ENCODE data around the gene LIAS. TPM values are rescaled to one million over a fixed set of nuclear protein-coding genes. Genes with fewer than 3 reads are reported as not detected.

Gene LIAS
- total and polyA plus RNA-seq, 10 of the 15 experiments (the other 5 are each of a cell fraction or from before 2014, with no cell fraction given), result 17.9 to 32.3 (median 26.4) TPM

- no peak overlapping the region for H3K4me3 ChIP-seq
- no peaks in the 10 kb centered on the region for H3K9me3 ChIP-seq (replicated peaks; ENCODE audit: control insufficient read depth, insufficient read depth, low read length)
- H3K36me3 ChIP-seq (ENCODE audit: control insufficient read depth in 2 of 2, insufficient read depth in 2 of 2, low read length in 1 of 2), result no peaks in the 10 kb centered on the region
- ChIA-PET RAD21 (ENCODE audit: unreplicated experiment) (no interaction called here), POLR2A (no interaction called here), CTCF (no interaction called here), SMC1A (ENCODE audit: uncharacterized antibody, unreplicated experiment) (no interaction called here)
- H3K4me1 ChIP-seq (ENCODE audit: control insufficient read depth, insufficient read depth, low read length), result no peaks in the 10 kb centered on the region
- no peaks in the 10 kb centered on the region for H3K27me3 ChIP-seq (replicated peaks in 1 of 2; ENCODE audit: control insufficient read depth in 2 of 2, insufficient read depth in 2 of 2, low read length in 1 of 2)
- no peak overlapping the region for H3K9ac ChIP-seq (ENCODE audit: control insufficient read depth, insufficient read depth, low read length)
- BruUV-seq (replicated peaks), result no TSS peak
- in situ Hi-C loops (cut with MboI), result no loop called here
- intact Hi-C loops (cut with micrococcal nuclease; ENCODE audit: unreplicated experiment), result no loop called here
- no peaks in the 10 kb centered on the region for H4K20me1 ChIP-seq (ENCODE audit: control insufficient read depth, insufficient read depth)
- H3K79me2 ChIP-seq (ENCODE audit: control insufficient read depth, insufficient read depth, low read length), result no peaks in the 10 kb centered on the region
- ATAC-seq (no peak), DNase-seq (ENCODE audit: low read depth, low spot score) (no peak), FAIRE-seq (no peak)
- H3K4me2 ChIP-seq (ENCODE audit: control insufficient read depth, insufficient read depth), result no peak overlapping the region
- TF ChIP-seq HSF1 (IDR thresholded peaks at IDR 0.05; ENCODE audit: low read depth, low read length) (no peak), MTA2 (IDR thresholded peaks at IDR 0.05; ENCODE audit: low read depth) (no peak), EP300 (IDR thresholded peaks at IDR 0.05; ENCODE audit: borderline replicate concordance in 1 of 2, control insufficient read depth in 1 of 2, low read depth in 2 of 2, low read length in 2 of 2) (no peak), CHD4 (IDR thresholded peaks at IDR 0.05) (no peak), NFYB (IDR thresholded peaks at IDR 0.05; ENCODE audit: insufficient read depth, low read depth, low read length) (no peak), EGR1 (IDR thresholded peaks at IDR 0.05; ENCODE audit: borderline replicate concordance in 1 of 2, low read depth in 2 of 2, low read length in 2 of 2) (no peak), RAD21 (IDR thresholded peaks at IDR 0.05; ENCODE audit: insufficient read depth, low read depth, low read length) (no peak), SMARCA5 (IDR thresholded peaks at IDR 0.05) (no peak), CREM (IDR thresholded peaks at IDR 0.05; ENCODE audit: low read depth) (no peak), STAT3 (IDR thresholded peaks at IDR 0.05; ENCODE audit: low read depth, low read length) (no peak), RELA (IDR thresholded peaks at IDR 0.05; ENCODE audit: borderline replicate concordance, partially characterized antibody) (no peak), ZNF274 (IDR thresholded peaks at IDR 0.05; ENCODE audit: insufficient read depth, insufficient read length) (no peak), CBX3 (IDR thresholded peaks at IDR 0.05; ENCODE audit: borderline replicate concordance, low read depth) (no peak), IKZF2 (IDR thresholded peaks at IDR 0.05) (no peak), TARDBP (IDR thresholded peaks at IDR 0.05; ENCODE audit: borderline replicate concordance) (no peak), POLR2AphosphoS5 (IDR thresholded peaks at IDR 0.05; ENCODE audit: low read length) (no peak)
- TF ChIP-seq, protein P1, sequence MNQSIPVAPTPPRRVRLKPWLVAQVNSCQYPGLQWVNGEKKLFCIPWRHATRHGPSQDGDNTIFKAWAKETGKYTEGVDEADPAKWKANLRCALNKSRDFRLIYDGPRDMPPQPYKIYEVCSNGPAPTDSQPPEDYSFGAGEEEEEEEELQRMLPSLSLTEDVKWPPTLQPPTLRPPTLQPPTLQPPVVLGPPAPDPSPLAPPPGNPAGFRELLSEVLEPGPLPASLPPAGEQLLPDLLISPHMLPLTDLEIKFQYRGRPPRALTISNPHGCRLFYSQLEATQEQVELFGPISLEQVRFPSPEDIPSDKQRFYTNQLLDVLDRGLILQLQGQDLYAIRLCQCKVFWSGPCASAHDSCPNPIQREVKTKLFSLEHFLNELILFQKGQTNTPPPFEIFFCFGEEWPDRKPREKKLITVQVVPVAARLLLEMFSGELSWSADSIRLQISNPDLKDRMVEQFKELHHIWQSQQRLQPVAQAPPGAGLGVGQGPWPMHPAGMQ (IDR thresholded peaks at IDR 0.05; ENCODE audit: borderline replicate concordance), result no peak
- TF ChIP-seq, protein P2, sequence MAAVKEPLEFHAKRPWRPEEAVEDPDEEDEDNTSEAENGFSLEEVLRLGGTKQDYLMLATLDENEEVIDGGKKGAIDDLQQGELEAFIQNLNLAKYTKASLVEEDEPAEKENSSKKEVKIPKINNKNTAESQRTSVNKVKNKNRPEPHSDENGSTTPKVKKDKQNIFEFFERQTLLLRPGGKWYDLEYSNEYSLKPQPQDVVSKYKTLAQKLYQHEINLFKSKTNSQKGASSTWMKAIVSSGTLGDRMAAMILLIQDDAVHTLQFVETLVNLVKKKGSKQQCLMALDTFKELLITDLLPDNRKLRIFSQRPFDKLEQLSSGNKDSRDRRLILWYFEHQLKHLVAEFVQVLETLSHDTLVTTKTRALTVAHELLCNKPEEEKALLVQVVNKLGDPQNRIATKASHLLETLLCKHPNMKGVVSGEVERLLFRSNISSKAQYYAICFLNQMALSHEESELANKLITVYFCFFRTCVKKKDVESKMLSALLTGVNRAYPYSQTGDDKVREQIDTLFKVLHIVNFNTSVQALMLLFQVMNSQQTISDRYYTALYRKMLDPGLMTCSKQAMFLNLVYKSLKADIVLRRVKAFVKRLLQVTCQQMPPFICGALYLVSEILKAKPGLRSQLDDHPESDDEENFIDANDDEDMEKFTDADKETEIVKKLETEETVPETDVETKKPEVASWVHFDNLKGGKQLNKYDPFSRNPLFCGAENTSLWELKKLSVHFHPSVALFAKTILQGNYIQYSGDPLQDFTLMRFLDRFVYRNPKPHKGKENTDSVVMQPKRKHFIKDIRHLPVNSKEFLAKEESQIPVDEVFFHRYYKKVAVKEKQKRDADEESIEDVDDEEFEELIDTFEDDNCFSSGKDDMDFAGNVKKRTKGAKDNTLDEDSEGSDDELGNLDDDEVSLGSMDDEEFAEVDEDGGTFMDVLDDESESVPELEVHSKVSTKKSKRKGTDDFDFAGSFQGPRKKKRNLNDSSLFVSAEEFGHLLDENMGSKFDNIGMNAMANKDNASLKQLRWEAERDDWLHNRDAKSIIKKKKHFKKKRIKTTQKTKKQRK (IDR thresholded peaks at IDR 0.05; ENCODE audit: low read depth, low read length), result no peak
- 54% methylated on average over 2 of the region's 2 CpGs for WGBS (ENCODE audit: insufficient coverage, insufficient replicate concordance, low lambda C conversion rate, missing lambda C conversion rate)
- no peak overlapping the region for H2AFZ ChIP-seq (ENCODE audit: control insufficient read depth, low read depth, low read length)
- H3K27ac ChIP-seq (ENCODE audit: control insufficient read depth, insufficient read depth), result no peak overlapping the region
These were observed 31.5 kb downstream of the LIAS start for GRCh38 chr4:39490322-39490721.

Data from GM12878 (cell line).